SKM-1 treated with dmso at 0.1 percent for 144 hours (cell line): ENCODE results near the gene LCN9.
A peak's percentile ranks its signal among the peaks of the same experiment; 100 is the strongest.
"Not testable (repeated sequence)": the region's sequence is repeated elsewhere in the genome, so short reads cannot be mapped to it uniquely, and the experiment has no call there.

ENCODE experiments used
- DNase-seq: peaks from one replicate; lab custom pipeline; 2025; ENCODE audit not compliant: unreplicated experiment; lab: John Stamatoyannopoulos, UW

The LCN9 gene

GRCh38 chr9:135644631-135645218 lies 18.4 kb upstream of the LCN9 start:
- DNase-seq: peak; percentile 93

DNA sequence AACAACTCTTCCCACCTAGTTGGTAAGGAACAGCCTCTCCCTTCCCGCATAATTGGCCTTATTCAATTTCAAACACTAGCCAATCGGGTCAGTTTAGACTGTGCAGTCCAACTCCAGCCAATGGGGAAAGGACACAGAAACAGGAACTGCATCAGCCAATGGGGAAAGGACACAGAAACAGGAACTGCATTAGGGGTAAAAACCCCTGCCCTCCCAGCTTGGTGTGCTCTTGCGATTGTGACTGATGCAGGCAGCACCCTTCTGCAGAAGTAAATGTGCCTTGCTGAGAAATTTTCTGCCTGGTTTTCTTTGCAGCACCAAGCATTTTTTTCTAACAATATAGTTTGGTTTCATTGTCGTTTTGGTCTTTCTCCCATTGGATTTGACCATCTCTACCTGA lies 15.2 kb upstream of the LCN9 start:
- DNase-seq: peak; percentile 64

DNA sequence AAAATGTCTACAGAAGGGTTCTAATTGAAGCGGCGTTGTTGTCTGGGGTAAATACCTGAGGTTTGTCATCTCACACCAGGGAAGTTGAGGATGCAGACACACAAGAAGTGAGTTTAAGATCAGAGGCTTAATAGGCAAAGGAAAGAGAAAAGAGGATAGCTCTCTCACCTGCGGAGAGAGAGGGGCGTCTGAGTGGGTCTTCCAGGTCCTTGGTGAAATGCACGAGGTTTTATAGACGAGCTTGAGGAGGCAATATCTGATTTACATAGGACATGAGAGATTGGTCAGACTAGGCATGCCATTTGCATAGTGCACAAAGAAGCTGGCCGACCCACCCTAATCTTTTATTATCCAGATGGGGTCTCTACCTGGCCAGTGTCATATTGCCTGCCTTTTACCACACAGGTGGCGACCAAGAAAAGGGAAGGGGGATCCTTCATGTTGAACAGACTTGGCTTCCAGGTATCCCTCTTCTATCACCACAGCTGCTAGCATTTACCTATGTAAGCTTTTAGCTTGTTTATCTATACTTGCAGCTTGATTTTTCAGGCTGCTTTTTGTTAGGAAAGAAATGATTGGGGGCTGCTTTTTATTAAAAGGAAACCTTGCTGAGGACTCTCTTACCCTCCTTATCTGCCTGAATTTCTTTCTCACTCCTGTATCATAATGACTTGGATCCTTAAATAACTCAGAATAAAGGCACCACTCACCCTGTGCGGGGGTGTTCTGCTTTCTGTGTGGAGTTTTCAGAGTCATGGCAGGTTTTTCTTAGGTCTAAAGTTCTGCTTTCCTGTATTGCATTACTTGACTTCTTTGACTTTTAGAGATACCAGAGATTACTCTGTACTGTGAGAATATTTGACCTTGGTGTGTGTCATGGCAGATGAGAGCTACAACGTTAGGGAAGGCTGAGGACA lies 14.4 kb upstream of the LCN9 start:
- DNase-seq: no peak

- DNase-seq: no peak
Measured at GRCh38 chr9:135649508-135649907, 13.6 kb upstream of the LCN9 start.

DNA sequence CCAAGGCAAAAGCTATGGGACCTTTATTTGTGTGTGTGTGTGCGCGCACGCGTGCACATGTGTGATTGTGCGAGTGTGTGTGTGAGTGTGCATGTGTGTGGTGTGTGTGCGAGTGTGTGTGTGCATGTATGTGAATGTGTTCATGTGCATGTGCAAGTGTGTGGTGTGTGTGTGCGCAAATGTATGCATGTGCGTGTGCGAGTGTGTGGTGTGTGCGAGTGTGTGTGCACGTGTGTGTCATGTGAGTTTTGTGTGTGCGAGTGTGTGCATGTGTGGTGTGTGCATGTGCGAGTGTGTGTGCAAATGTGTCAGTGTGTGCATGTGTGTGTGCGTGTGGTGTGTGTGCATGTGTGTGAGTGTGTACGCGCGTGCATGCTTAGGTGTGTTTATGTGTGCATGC lies 12.7 kb upstream of the LCN9 start:
- no peak for DNase-seq

- DNase-seq: no peak
Measured at GRCh38 chr9:135655317-135655716, 7.8 kb upstream of the LCN9 start.

DNA sequence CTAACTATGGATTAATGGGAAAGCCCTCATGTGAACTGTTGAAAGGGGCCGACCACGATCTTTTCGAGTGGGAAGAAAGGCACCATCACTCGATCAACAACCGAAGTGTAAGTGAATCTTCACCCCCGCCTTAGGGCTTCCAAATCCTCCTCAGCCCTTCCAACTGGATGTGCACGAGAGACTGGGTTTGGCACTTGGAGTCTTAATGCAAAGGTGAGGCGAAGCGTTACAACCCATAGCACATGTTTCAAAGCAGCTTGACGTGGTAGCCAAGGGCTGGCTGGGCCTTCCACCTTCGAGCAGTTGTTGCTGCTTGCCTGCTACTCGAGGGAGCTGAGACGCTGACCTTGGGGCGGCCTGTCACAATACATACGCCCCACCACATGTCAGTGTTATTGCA lies 5.7 kb upstream of the LCN9 start:
- DNase-seq: no peak

DNA sequence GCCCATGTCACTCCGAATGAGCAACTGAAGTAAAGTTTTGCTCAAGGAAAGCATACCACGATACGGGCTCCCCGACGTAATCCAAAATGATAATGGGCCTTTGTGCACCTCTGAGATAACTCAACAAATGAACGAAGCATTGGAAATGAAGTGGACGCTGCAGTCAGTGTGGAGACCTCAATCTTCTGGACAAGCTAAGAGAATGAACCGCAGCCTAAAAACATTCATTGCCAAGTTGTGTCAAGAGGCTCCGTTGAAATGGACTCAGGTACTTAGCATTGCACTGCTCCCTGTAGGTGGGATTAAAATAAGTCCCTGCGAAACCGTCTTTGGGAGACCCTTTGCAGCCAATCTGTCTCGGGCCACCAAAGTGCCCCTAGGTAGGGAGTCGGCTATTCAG lies 3.9 kb upstream of the LCN9 start:
- DNase-seq: no peak

- DNase-seq: no peak
Measured at GRCh38 chr9:135660407-135660806, 2.7 kb upstream of the LCN9 start.

DNA sequence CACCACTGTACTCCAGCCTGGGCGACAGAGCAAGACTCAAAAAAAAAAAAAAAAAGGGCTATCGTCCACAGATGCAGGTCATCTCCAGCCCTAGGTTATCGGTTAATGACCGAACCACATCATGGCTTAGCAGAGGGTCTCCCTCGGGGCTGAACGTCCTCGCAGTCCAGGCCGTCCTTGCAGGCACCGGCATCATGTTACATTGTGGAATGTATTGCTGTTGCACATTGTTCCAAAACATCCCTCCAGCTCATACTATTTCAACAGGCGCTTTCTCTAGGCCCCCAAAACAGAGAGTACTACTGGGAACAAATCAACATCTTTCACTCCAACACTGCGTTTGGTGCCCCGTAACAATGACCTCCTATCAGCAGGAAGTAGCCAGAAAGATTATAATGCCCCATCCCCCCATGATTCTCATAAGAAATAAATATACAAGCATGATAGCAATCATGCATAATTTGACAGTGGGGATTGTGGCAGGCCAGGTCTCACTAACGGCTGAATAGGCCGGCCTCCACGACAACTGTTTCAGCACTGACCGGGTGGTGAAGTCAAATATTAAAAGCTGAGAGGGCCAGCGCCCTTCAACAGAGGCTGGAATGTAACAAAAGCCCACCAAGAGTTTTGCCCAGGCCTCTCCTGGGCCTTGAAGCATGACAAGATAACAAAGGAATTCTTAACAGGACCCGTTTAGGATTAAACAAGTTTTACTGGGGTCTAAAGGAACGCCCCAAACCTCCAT lies 1.1 kb upstream of the LCN9 start:
- no peak for DNase-seq

- no peak for DNase-seq
Measured at GRCh38 chr9:135663451-135663770, 302 bp downstream of the LCN9 start.

DNA sequence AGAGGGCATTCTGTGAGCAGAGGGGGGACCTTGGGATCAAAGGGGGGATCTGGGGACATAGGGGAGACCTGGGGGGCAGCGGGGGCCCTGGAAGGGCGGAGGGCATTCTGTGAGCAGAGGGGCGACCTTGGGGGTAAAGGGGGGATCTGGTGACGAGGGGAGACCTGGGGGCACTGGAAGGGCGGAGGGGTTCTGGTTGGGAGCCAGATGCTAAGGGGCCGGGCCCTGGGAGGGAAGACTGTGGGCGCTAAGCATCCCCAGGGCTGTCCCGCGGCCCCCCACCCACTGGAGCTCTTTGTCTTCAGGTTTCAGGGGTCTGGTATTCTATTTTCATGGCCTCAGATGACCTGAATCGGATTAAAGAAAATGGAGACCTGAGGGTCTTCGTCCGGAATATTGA lies 748 bp downstream of the LCN9 start:
- DNase-seq: no peak

DNA sequence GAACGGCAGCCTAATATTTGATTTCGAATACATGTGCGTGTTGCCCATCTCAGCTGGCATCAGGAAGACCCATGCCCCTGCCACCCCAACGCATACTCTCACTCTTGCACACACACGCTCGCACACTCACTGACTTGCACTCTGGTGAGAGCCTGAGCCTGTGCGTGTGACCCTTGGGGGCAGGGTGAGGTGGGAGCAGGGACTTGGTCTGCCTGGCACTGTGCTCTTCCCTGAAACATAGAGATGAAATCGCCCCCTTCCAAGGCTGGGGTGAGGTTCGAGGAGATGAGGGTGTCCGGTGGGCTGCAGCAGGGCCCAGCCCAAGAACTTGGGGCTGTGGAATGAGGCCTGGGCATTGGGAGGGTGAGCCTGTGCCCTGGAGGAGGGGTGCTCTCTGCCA lies 1.2 kb downstream of the LCN9 start:
- DNase-seq: no peak

- DNase-seq: no peak
Measured at GRCh38 chr9:135664801-135665794, 2.0 kb downstream of the LCN9 start.

DNA sequence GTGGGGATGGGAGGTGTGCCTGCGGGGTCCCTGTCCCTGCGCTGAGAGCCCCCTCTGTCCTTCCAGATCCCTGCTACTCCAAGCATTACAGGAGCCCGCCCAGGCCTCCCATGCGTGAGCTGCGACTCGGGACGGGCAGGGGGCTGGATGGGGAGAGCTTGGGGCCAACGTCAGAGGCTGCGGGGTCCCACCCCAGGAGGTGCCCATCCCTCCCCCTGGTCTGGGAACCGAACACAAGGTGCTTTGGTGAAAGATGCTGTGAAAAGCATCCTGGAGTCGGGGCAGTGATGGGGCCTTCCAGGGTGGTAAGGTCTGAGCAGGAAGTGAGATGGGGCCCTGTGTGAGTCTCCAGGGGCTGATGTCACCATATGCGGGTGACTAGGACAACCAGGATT lies 2.7 kb downstream of the LCN9 start:
- DNase-seq: no peak

DNA sequence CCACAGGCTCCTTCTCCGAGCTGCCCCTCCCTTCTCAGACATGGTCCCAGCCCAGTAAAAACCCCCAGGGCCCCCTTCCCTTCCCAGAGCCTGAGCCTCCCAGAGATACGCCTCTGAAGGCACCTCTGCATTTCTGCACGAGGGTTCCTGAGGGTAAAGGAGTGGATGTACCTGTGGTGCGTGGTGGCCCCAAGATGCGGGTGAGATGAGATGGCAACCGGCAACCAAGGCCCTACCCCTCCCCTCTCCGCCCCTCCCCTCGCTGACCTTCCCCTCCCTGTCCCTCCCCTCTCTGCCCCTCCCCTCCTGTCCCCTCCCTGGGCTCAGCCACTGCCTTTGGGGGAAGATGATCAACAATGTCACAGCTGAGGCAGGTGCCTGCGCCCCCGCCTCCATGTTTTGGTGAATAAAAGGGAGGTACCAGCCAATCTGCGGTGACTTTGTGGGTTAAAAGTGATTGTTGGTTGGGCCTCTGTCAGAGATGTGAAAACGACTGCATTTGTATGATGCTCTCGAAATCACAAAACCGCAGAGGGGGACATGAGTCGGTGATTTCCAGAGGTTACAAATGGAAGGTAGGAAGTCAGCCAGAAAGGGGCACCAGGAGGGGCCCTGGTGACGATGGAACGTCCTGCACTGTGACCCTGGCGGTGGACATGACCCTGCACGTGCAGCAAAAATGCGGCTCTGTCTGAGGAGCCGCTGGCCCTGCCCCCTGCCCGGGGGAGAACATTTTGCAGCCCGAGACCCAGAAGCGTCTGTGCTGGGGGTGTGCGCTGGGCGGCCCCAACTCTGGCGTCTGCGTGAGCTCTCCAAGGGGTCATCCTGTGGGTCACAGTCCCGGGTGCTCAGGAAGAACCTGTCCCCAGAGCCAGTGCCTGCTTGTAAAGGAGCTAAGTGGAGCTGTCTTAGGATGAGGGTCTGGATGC lies 3.7 kb downstream of the LCN9 start:
- DNase-seq: no peak

DNA sequence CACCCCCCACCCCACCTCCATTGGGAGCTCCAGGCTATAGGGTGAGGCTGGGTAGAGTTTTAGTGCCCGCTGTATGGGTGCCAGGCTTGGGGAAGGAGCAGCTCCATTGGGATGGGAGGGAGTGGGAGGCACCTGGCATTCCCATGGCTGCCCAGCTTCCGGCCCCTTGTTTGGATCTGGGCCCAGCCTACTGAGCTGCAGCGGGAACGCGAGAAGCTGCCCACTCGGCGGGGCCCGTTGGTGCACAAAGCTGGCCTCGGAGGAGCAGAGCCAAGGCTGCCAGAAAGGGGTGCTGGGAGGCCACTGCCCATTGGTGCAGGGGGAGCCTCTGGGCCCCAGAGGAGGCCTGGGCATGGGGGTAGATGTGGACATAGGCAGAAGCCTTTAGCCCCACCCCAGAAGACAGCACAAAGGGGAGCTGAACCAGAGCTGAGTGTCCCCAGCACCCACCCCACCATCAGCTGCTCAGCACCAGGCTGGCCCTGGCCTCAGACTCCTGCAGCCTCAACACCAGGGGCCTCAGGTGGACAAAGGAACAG lies 4.4 kb downstream of the LCN9 start:
- no peak for DNase-seq

- DNase-seq: not testable (repeated sequence)
Measured at GRCh38 chr9:135669018-135669417, 5.9 kb downstream of the LCN9 start.

DNA sequence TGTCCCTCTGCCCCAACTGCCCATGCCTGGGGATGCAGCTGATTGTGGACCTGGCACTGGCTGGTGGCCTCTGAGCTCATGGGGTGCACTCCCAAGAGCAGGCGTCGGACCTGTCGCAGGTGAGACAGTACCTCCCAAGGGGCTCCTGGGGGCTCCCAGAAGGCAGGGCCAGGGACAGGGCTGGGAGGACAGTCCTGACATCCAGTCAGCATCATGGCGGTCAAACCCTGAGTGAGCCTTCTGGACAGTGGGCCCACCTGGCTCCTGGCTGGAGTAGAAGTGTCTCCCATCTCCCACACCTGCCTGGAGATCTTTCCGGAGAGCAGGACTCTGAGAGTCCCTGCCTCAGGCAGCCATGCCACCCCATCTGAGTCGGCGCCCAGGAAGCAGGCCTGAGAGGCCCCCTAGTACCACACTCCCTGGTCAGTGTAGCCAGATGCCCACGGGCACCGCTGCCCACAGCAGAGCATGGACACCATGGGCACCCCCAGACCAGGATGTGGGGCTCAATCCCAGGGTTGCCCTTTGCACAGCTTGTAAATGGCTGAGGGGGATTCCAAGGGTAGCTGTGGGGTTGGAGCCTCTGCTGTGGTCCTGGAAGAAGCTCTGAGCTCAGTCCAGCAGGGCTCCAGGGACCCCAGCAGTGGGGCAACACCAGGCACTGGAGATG lies 6.6 kb downstream of the LCN9 start:
- no peak for DNase-seq
